ENCODE results near the gene SP3. TPM values are rescaled to one million over a fixed set of nuclear protein-coding genes. Genes with fewer than 3 reads are reported as not detected.

SP3 gene
- polyA plus RNA-seq, 2 of the 4 experiments (the other 2 are of a cell fraction): 40.1 to 83.1 TPM

DNA sequence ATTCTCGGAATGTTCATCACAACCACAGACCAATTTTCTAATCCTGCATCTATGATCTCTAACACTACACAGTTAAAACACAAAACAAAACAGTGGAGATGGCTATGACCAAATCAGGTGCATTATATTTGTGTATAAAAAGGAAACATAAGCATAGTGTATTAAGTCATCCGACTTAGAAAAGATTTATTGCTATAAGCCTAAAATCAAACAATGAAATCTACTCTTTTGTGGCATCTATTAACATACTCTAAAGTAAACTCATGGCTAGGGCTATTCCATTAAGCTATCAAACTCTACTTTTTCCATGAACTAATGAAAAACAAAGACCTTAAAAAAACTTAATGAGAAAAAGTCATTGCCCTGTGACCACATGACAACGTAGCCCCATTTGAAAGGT is 8.7 kb downstream of the SP3 start:
- no peak overlapping the region for H3K4me3 ChIP-seq
- ChIA-PET POLR2A (no interaction called here), CTCF (interaction anchor here (1.7 kb wide), 1 partner anchor 41 kb away, joined by 3 read pairs; no protein-coding TSS in a partner anchor)
- H3K4me1 ChIP-seq: peaks cover 36% of the 10 kb centered on the region
- DNase-seq (ENCODE audit: low read depth in 1 of 2, low spot score in 1 of 2) (no peak), ATAC-seq (no peak), FAIRE-seq (no peak)
- peaks cover 5% of the 10 kb centered on the region; the same call in 1 of the 3 replicates for H3K9me3 ChIP-seq
- no peak overlapping the region for H3K27ac ChIP-seq
- H3K4me2 ChIP-seq: peak overlapping the region; percentile 1; the same call in 2 of the 3 replicates
- WGBS (ENCODE audit: missing lambda C conversion rate): 69% methylated on average over 3 of the region's 3 CpGs
- TF ChIP-seq CBX2 (IDR thresholded peaks at IDR 0.05; ENCODE audit: borderline replicate concordance, low read depth) (no peak), E2F6 (IDR thresholded peaks at IDR 0.05; ENCODE audit: borderline replicate concordance, low read depth) (no peak), POLR2AphosphoS2 (conservative IDR thresholded peaks at IDR 0.05; ENCODE audit: low read length) (no peak), ESRRA (IDR thresholded peaks at IDR 0.05; ENCODE audit: borderline replicate concordance, low read length) (no peak), POLR2A (IDR thresholded peaks at IDR 0.05; ENCODE audit: low read length) (no peak), RNF2 (IDR thresholded peaks at IDR 0.05; ENCODE audit: borderline replicate concordance, low read depth) (no peak), MAFK (IDR thresholded peaks at IDR 0.05; ENCODE audit: partially characterized antibody) (no peak), RCOR1 (IDR thresholded peaks at IDR 0.05; ENCODE audit: low read depth, low read length) (no peak), CHD4 (IDR thresholded peaks at IDR 0.05; ENCODE audit: borderline replicate concordance) (no peak), JUN (IDR thresholded peaks at IDR 0.05) (no peak), ZSCAN20 (CRISPR knock-in tag; IDR thresholded peaks at IDR 0.05) (no peak)
- TF ChIP-seq, protein P1, sequence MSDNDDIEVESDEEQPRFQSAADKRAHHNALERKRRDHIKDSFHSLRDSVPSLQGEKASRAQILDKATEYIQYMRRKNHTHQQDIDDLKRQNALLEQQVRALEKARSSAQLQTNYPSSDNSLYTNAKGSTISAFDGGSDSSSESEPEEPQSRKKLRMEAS (IDR thresholded peaks at IDR 0.05): no peak

GRCh38 chr2:173955867-173956266 is 9.3 kb downstream of the SP3 start:
- no peak overlapping the region for H3K4me3 ChIP-seq
- no peak for DNase-seq (ENCODE audit: low read depth in 1 of 2, low spot score in 1 of 2)
- no peak for ATAC-seq
- 83% methylated on average over 2 of the region's 2 CpGs for WGBS (ENCODE audit: missing lambda C conversion rate)
- ChIA-PET CTCF (interaction anchor here (1.7 kb wide), 1 partner anchor 41 kb away, joined by 3 read pairs; no protein-coding TSS in a partner anchor), POLR2A (no interaction called here)
- H3K27ac ChIP-seq: no peak overlapping the region
- peaks cover 36% of the 10 kb centered on the region for H3K4me1 ChIP-seq
- H3K4me2 ChIP-seq: no peak overlapping the region
- no peaks in the 10 kb centered on the region; the same call in 2 of the 3 replicates for H3K9me3 ChIP-seq
- no peak for TF ChIP-seq NPAS2 (CRISPR knock-in tag; IDR thresholded peaks at IDR 0.05; ENCODE audit: borderline replicate concordance)
- TF ChIP-seq MAFK (IDR thresholded peaks at IDR 0.05; ENCODE audit: partially characterized antibody): peak; percentile 64
- FAIRE-seq: no peak

DNA sequence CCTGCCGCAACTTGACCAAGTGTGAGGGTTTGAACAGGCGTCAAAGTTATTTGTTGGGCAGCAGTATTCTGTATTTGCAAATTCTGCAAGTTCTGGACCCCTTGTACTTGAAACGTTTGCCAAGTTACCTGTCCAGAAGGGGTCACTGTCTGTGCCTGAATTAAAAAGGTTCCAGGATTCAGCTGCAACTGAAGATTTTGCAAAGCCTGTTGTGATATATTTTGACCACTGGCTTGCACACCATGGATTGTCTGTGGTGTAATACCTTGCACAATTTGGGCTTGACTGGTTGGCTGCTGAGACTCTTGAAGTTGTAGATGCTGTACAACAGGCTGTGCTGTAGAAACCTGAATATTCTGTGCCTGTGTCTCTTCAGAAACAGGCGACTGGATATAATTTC is 10.2 kb downstream of the SP3 start:
- POLR2A ChIA-PET: no interaction called here
- Histone ChIP-seq H3K4me3 (no peak overlapping the region), H3K27ac (no peak overlapping the region), H3K4me2 (no peak overlapping the region), H3K4me1 (peaks cover 41% of the 10 kb centered on the region), H3K9me3 (no peaks in the 10 kb centered on the region; the same call in 2 of the 3 replicates)
- no peak for TF ChIP-seq ELK1 (IDR thresholded peaks at IDR 0.05; ENCODE audit: low read depth, low read length)
- TF ChIP-seq BHLHE40 (IDR thresholded peaks at IDR 0.05; ENCODE audit: low read depth, low read length): no peak
- no peak for TF ChIP-seq ESRRA (IDR thresholded peaks at IDR 0.05; ENCODE audit: borderline replicate concordance, low read length)
- TF ChIP-seq RAD21 (conservative IDR thresholded peaks at IDR 0.05 in 1 of 2, IDR thresholded peaks at IDR 0.05 in 1 of 2): no peak
- TF ChIP-seq NFE2L2 (conservative IDR thresholded peaks at IDR 0.05; ENCODE audit: low read length): no peak
- TF ChIP-seq CHD4 (IDR thresholded peaks at IDR 0.05; ENCODE audit: borderline replicate concordance): no peak
- DNase-seq (ENCODE audit: low read depth in 1 of 2, low spot score in 1 of 2): no peak
- WGBS (ENCODE audit: missing lambda C conversion rate): 86% methylated on average over 4 of the region's 4 CpGs
- FAIRE-seq: no peak
- CTCF ChIA-PET: interaction anchor here (1.7 kb wide), 1 partner anchor 40 kb away, joined by 3 read pairs; no protein-coding TSS in a partner anchor
- no peak for ATAC-seq

DNA sequence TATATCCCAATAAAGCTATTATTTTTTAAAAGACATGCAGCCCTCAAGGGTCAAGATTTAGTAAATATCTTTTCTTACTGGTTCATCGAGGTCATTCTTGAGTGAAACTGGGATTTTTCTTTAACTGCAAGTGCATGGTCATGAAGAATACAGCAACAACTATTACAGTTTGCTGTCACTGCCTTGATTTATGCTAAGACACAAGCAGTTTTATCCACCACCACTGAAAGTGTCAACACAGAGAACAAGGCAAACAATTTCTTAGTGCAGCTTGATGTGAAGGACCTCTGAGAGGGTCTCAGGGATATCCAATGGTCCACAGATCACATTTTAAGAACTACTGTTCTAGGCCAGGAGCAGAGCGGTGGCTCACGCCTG is 12.1 kb downstream of the SP3 start:
- DNase-seq (ENCODE audit: low read depth in 1 of 2, low spot score in 1 of 2) (no peak), FAIRE-seq (no peak), ATAC-seq (no peak)
- Histone ChIP-seq H3K27ac (no peak overlapping the region), H3K4me3 (no peak overlapping the region), H3K9me3 (no peaks in the 10 kb centered on the region), H3K4me1 (peaks cover 38% of the 10 kb centered on the region), H3K4me2 (no peak overlapping the region)
- ChIA-PET CTCF (no interaction called here), POLR2A (no interaction called here)
- TF ChIP-seq ESRRA (IDR thresholded peaks at IDR 0.05; ENCODE audit: borderline replicate concordance, low read length) (no peak), CEBPB (IDR thresholded peaks at IDR 0.05) (no peak), HDAC2 (IDR thresholded peaks at IDR 0.05) (no peak), ZFP36 (IDR thresholded peaks at IDR 0.05; ENCODE audit: borderline replicate concordance, partially characterized antibody) (no peak)
- TF ChIP-seq, protein P2, sequence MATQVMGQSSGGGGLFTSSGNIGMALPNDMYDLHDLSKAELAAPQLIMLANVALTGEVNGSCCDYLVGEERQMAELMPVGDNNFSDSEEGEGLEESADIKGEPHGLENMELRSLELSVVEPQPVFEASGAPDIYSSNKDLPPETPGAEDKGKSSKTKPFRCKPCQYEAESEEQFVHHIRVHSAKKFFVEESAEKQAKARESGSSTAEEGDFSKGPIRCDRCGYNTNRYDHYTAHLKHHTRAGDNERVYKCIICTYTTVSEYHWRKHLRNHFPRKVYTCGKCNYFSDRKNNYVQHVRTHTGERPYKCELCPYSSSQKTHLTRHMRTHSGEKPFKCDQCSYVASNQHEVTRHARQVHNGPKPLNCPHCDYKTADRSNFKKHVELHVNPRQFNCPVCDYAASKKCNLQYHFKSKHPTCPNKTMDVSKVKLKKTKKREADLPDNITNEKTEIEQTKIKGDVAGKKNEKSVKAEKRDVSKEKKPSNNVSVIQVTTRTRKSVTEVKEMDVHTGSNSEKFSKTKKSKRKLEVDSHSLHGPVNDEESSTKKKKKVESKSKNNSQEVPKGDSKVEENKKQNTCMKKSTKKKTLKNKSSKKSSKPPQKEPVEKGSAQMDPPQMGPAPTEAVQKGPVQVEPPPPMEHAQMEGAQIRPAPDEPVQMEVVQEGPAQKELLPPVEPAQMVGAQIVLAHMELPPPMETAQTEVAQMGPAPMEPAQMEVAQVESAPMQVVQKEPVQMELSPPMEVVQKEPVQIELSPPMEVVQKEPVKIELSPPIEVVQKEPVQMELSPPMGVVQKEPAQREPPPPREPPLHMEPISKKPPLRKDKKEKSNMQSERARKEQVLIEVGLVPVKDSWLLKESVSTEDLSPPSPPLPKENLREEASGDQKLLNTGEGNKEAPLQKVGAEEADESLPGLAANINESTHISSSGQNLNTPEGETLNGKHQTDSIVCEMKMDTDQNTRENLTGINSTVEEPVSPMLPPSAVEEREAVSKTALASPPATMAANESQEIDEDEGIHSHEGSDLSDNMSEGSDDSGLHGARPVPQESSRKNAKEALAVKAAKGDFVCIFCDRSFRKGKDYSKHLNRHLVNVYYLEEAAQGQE (IDR thresholded peaks at IDR 0.05): no peak
- TF ChIP-seq, protein P3, sequence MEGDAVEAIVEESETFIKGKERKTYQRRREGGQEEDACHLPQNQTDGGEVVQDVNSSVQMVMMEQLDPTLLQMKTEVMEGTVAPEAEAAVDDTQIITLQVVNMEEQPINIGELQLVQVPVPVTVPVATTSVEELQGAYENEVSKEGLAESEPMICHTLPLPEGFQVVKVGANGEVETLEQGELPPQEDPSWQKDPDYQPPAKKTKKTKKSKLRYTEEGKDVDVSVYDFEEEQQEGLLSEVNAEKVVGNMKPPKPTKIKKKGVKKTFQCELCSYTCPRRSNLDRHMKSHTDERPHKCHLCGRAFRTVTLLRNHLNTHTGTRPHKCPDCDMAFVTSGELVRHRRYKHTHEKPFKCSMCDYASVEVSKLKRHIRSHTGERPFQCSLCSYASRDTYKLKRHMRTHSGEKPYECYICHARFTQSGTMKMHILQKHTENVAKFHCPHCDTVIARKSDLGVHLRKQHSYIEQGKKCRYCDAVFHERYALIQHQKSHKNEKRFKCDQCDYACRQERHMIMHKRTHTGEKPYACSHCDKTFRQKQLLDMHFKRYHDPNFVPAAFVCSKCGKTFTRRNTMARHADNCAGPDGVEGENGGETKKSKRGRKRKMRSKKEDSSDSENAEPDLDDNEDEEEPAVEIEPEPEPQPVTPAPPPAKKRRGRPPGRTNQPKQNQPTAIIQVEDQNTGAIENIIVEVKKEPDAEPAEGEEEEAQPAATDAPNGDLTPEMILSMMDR (IDR thresholded peaks at IDR 0.05): no peak
- WGBS (ENCODE audit: missing lambda C conversion rate): 86% methylated on average over 3 of the region's 3 CpGs
